Transverse colon (tissue), 4 donors: ENCODE results near the gene RHOC. TPM values are rescaled to one million over a fixed set of nuclear protein-coding genes. Genes with fewer than 3 reads are reported as not detected.

Source experiments
- DNase-seq: peaks from one replicate; pipeline ENCODE4 v3.0.0-alpha.2; 2019
- H3K27ac ChIP-seq, 4 donors: fragments of 200-600 bp; sonication (generic); 2 replicates each; pipeline ENCODE4 v1.5.1; 2016 to 2018; ENCODE audit warnings: inconsistent platforms in 4 of 4
- H3K27me3 ChIP-seq: fragments of 200-600 bp; sonication (generic); 2 replicates; pipeline ENCODE4 v1.5.1; 2017; ENCODE audit warnings: inconsistent platforms
- H3K36me3 ChIP-seq, 4 donors: fragments of 200-600 bp; sonication (generic); 2 replicates each; pipeline ENCODE4 v1.5.1; 2017 to 2019; ENCODE audit warnings: inconsistent platforms in 4 of 4
- H3K4me1 ChIP-seq, 4 donors: fragments of 200-600 bp; sonication (generic); 2 replicates each; pipeline ENCODE4 v1.5.1; 2017 to 2020; ENCODE audit warnings: inconsistent platforms in 4 of 4
- H3K4me3 ChIP-seq, 4 donors: fragments of 200-600 bp; sonication (generic); 1 replicate in 1 of 4; 2 replicates in 3 of 4; pipeline versions ENCODE4 v1.5.1 to v1.6.1; 2017 to 2019; ENCODE audit warnings: inconsistent platforms in 4 of 4
- H3K9me3 ChIP-seq, 2 donors: fragments of 200-600 bp; sonication (generic); 2 replicates each; pipeline ENCODE4 v1.5.1; 2017 to 2019; ENCODE audit warnings: inconsistent platforms in 2 of 2
- CTCF ChIP-seq, 5 experiments: fragments of 200-600 bp in 3 of 5; fragments of 450-650 bp in 2 of 5; sonication (generic) in 3 of 5; IDR thresholded peaks; 1 replicate in 2 of 5; 2 replicates in 3 of 5; pipeline ENCODE4 v1.5.1; 2016 to 2017; ENCODE audit warnings: antibody characterized with exemption in 5 of 5, inconsistent platforms in 3 of 5, mild to moderate bottlenecking in 2 of 5, moderate library complexity in 1 of 5
- EP300 ChIP-seq: sonication (generic); formaldehyde crosslinking; IDR thresholded peaks from one replicate; pipeline ENCODE4 v1.6.1; 2017; ENCODE audit warnings: antibody characterized with exemption, low read depth
- POLR2A ChIP-seq: fragments of 450-650 bp; IDR thresholded peaks from one replicate; pipeline ENCODE4 v1.6.1; 2016; ENCODE audit warnings: antibody characterized with exemption, mild to moderate bottlenecking, moderate library complexity
- POLR2AphosphoS5 ChIP-seq, 3 donors: sonication (generic); formaldehyde crosslinking; IDR thresholded peaks; one replicate each; pipeline ENCODE4 v1.6.1; 2016; ENCODE audit warnings: antibody characterized with exemption in 3 of 3
- WGBS, 2 donors: methylation state at CpG; one replicate each; pipeline ENCODE4 v1.1.5; 2018; ENCODE audit warnings: low coverage in 1 of 2; 5-methylcytosine and 5-hydroxymethylcytosine counted together
- in situ Hi-C, 4 donors: fragments of 200-750 bp; cut with MboI; loops; one replicate each; pipeline versions ENCODE4 v1.15.0 to v1.15.1; 2017; ENCODE audit warnings: low sequenced_read_pairs in 3 of 4, low pct_ligation_motif_present in 1 of 4, low pct_unique_long_range_greater_than_20kb in 1 of 4
- intact Hi-C: fragments of 100-400 bp; cut with DNase I; formaldehyde crosslinking; loops from one replicate; pipeline ENCODE4 v1.15.1; 2023; ENCODE audit warnings: low total_unique reads
- total RNA-seq, 4 donors: library from RNA; depleted of rRNA; stranded (reverse); fragments of >200 nt; gene quantifications; one replicate each; pipeline ENCODE4 v1.1.0, GENCODE V29; 2016

The RHOC gene
- total RNA-seq, 4 donors from 2014 or later, result 438 to 737 (median 617) TPM

- no peaks in the 10 kb centered on the region for H3K27me3 ChIP-seq
- intact Hi-C loops, result loop anchor here (5.0 to 10.0 kb wide), 2 partner anchors 83 to 355 kb away; partner anchors contain the start of gene LRIG2
- TF ChIP-seq POLR2A, result no peak
- H3K4me3 ChIP-seq, result no peak overlapping the region
- H3K4me1 ChIP-seq, result peaks cover 0 to 38% (median 27%) of the 10 kb centered on the region in 4 donors
- no peaks in the 10 kb centered on the region for H3K36me3 ChIP-seq
- H3K27ac ChIP-seq, result no peak overlapping the region
- no peak for DNase-seq
- in situ Hi-C loops, result loop anchor here (5.0 to 25.0 kb wide), 6 partner anchors 85 to 355 kb away; partner anchors contain the start of genes LRIG2 (in 2 of the 4), CAPZA1 (in 1 of the 4) and ST7L (in 1 of the 4)
- WGBS, 2 donors, result 91% methylated on average over 2 of the region's 2 CpGs; no CpG with 5 or more reads in 1 of the 2 donors
- no peaks in the 10 kb centered on the region for H3K9me3 ChIP-seq
These were observed 12.8 kb upstream of the RHOC start for GRCh38 chr1:112719706-112720105.

GRCh38 chr1:112718691-112719418 is 11.9 kb upstream of the RHOC start:
- intact Hi-C loops (loop anchor here (5.0 to 10.0 kb wide), 2 partner anchors 83 to 356 kb away; partner anchors contain the start of gene LRIG2), in situ Hi-C loops (loop anchor here in 2 of 4 donors (5.0 to 25.0 kb wide), 3 partner anchors 88 to 343 kb away; partner anchors contain the start of genes CAPZA1 (in 1 of the 2), LRIG2 (in 1 of the 2) and ST7L (in 1 of the 2))
- Histone ChIP-seq H3K9me3 (no peaks in the 10 kb centered on the region), H3K4me3 (peak overlapping the region in 2 of 4 donors; percentile 13 to 21), H3K36me3 (no peaks in the 10 kb centered on the region), H3K27ac (no peak overlapping the region), H3K4me1 (peaks cover 0 to 46% (median 35%) of the 10 kb centered on the region in 4 donors), H3K27me3 (no peaks in the 10 kb centered on the region)
- peak; percentile 61 to 89 (median 82) for TF ChIP-seq CTCF (IDR thresholded peaks at IDR 0.05)
- no peak for TF ChIP-seq POLR2A
- TF ChIP-seq EP300, result no peak
- TF ChIP-seq POLR2AphosphoS5 (IDR thresholded peaks at IDR 0.05), result no peak
- peak; percentile 87 for DNase-seq
- WGBS, 2 donors, result 13% methylated on average over 38 of the region's 44 CpGs; no CpG with 5 or more reads in 1 of the 2 donors

- in situ Hi-C loops (loop anchor here in 2 of 4 donors (5.0 to 25.0 kb wide), 3 partner anchors 90 to 345 kb away; partner anchors contain the start of genes CAPZA1 (in 1 of the 2), LRIG2 (in 1 of the 2) and ST7L (in 1 of the 2)), intact Hi-C loops (loop anchor here (5.0 to 10.0 kb wide), 2 partner anchors 85 to 357 kb away; partner anchors contain the start of gene LRIG2)
These were observed 10.4 kb upstream of the RHOC start for GRCh38 chr1:112717263-112717873.

More at GRCh38 chr1:112717263-112717873, 10.4 kb upstream of the RHOC start:
- H3K27ac ChIP-seq, result no peak overlapping the region
- H3K9me3 ChIP-seq, result no peaks in the 10 kb centered on the region
- H3K4me3 ChIP-seq, result no peak overlapping the region
- no peak for DNase-seq
- peaks cover 0 to 40% (median 29%) of the 10 kb centered on the region in 4 donors for H3K4me1 ChIP-seq
- TF ChIP-seq POLR2AphosphoS5 (IDR thresholded peaks at IDR 0.05), result no peak
- TF ChIP-seq POLR2A, result no peak
- TF ChIP-seq CTCF (IDR thresholded peaks at IDR 0.05), result no peak
- no peak for TF ChIP-seq EP300
- H3K36me3 ChIP-seq, result no peaks in the 10 kb centered on the region
- H3K27me3 ChIP-seq, result no peaks in the 10 kb centered on the region
- WGBS, 2 donors, result 82% methylated on average over 2 of the region's 2 CpGs; no CpG with 5 or more reads in 1 of the 2 donors
